Measurements from ENCODE around the gene LRMDA.

LRMDA gene

DNA sequence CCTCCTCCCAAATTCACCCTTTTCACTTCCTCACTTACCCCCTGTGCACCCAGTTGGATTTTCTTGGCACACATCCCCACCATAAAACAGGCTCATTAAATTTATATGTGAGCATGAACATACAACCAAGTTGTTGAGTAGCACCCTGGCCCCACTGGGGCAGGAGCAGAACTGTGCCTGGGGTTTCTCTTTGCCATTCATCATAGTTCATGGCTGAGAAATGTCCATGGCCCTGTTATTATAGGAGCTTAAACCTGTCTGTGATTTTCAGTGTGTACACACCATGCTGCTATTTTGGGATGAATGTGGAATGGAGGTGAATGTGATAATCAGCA, 618.8 kb downstream of the LRMDA start:
- no peaks in the 10 kb centered on the region for H3K79me2 ChIP-seq (ENCODE audit: insufficient read depth, low read depth)
- no peak overlapping the region for H3K4me3 ChIP-seq (IDR thresholded peaks at IDR 0.05; ENCODE audit: insufficient read depth, low read depth, low read length)
- no peak overlapping the region for H3K4me2 ChIP-seq
- no peak overlapping the region for H3K27ac ChIP-seq
- no peak overlapping the region for H2AFZ ChIP-seq (ENCODE audit: low read depth)
- no peaks in the 10 kb centered on the region for H3K36me3 ChIP-seq (ENCODE audit: insufficient read depth)
- no peaks in the 10 kb centered on the region for H3K4me1 ChIP-seq (ENCODE audit: low read depth, poor library complexity, severe bottlenecking)
- no peak overlapping the region for H3K9ac ChIP-seq
- TF ChIP-seq CTCF (conservative IDR thresholded peaks at IDR 0.05; ENCODE audit: low read depth, low read length): no peak
- H4K20me1 ChIP-seq (ENCODE audit: insufficient read depth): no peaks in the 10 kb centered on the region
- no peaks in the 10 kb centered on the region for H3K27me3 ChIP-seq (ENCODE audit: insufficient read depth, low read depth)

DNA sequence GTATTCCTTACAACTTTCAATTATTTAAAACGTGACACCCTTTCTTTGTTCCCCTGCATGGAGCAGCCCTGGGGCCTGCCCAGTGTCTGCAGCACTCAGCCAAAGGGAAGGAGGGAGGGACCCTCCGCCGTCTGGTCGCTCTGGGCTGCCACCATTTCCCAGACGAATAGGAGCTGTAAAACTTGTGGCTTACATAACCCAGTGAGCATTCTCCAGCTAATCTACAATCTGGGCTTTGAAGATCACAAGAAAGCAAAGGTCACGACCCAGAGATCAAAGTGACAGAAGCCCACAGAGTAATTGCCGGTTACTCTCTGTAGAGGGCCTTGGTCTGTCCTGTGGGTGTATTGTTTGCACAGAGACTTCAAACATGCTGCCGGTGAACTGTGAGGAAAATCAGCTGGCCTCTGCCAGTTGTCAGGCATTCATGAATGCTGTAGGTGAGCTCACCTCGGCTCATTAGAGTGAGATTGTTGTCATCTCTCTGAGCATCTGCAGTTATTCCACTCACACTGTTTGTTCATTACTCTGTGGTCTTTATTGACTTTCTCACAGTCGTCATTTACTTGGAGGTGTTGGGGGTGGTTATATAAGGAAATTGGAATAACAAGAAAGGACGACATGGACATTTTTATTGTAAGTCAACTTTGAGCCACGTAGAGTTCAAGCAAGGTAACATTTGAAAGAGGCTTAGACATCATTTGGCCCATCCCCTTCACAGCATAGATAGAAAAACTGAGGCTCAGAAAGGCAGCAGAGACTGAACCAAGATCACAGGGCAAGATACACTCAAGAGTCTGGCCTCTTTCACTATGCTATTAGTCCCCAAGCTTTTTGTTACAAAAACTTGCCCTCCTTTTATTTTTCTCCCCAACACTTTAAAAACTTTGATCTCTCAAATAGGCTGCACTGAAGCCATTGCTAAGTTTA, 619.8 kb downstream of the LRMDA start:
- TF ChIP-seq CTCF (conservative IDR thresholded peaks at IDR 0.05; ENCODE audit: low read depth, low read length): no peak
- H3K9ac ChIP-seq: no peak overlapping the region
- H3K4me3 ChIP-seq (IDR thresholded peaks at IDR 0.05; ENCODE audit: insufficient read depth, low read depth, low read length): no peak overlapping the region
- no peaks in the 10 kb centered on the region for H3K27me3 ChIP-seq (ENCODE audit: insufficient read depth, low read depth)
- H4K20me1 ChIP-seq (ENCODE audit: insufficient read depth): no peaks in the 10 kb centered on the region
- H3K79me2 ChIP-seq (ENCODE audit: insufficient read depth, low read depth): no peaks in the 10 kb centered on the region
- H3K36me3 ChIP-seq (ENCODE audit: insufficient read depth): no peaks in the 10 kb centered on the region
- no peaks in the 10 kb centered on the region for H3K4me1 ChIP-seq (ENCODE audit: low read depth, poor library complexity, severe bottlenecking)
- no peak overlapping the region for H2AFZ ChIP-seq (ENCODE audit: low read depth)
- no peak overlapping the region for H3K27ac ChIP-seq
- no peak overlapping the region for H3K4me2 ChIP-seq

DNA sequence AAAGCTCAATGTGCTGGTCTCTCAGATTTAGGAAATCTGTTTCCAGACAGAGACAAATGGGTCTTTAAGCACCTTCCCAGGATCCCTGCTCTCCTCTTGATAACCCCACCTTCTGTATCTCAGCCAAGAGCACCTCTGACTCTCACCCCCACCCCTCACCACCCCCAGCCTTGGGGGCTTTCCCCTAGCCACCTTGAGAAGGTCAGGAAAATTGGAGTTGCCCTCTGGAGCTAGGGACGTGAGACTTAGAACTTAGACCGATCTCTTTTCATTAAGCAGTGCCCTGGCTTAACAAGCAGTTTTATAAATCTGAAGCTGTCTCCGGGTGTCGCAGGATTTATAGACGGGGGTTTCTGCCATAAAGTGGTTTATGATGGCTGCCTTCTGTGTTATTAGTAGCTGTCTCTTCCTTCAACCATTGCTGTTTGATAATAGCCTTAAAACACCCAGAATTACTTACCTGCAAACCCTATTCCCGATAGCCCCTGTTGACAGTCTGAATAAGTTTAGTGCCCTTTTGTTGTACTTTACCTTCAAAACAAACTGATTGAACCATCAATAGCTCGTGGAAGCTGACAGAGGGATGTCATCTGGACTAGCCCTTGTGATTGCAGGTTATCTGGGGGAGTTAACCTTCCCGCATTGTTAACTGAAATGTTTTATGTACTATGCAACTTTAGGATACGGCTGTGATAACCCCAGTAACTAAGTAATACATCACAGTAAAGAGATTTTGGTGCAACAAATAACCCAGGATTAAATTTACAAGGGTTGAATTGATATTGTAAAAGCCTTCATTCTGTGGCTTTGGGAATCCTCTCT, 621.5 kb downstream of the LRMDA start:
- Histone ChIP-seq H3K27ac (no peak overlapping the region), H3K4me2 (no peak overlapping the region), H3K79me2 (ENCODE audit: insufficient read depth, low read depth) (no peaks in the 10 kb centered on the region), H3K9ac (no peak overlapping the region), H3K4me3 (IDR thresholded peaks at IDR 0.05; ENCODE audit: insufficient read depth, low read depth, low read length) (no peak overlapping the region), H3K36me3 (ENCODE audit: insufficient read depth) (no peaks in the 10 kb centered on the region), H4K20me1 (ENCODE audit: insufficient read depth) (no peaks in the 10 kb centered on the region), H3K4me1 (ENCODE audit: low read depth, poor library complexity, severe bottlenecking) (no peaks in the 10 kb centered on the region), H2AFZ (ENCODE audit: low read depth) (no peak overlapping the region), H3K27me3 (ENCODE audit: insufficient read depth, low read depth) (no peaks in the 10 kb centered on the region)
- no peak for TF ChIP-seq CTCF (conservative IDR thresholded peaks at IDR 0.05; ENCODE audit: low read depth, low read length)

DNA sequence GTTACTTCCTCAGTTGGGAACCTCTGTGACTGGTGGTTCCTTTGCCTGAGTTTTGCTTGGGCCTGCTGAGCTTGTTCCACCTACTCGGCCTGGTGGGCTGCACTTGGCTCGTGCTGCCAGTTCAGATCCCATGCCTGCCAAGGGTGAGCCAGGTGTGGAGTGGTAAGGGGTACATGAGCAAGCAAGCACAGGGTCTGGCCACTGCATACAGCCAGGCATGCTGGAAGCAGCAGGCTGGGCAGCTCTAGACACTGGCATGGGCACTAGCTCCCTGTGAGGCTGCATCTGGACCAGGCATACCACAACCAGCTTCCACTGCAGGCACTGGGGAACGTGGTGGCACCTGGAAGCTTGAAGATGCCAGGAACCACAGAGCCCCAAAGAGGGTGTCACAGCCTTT, 624.0 kb downstream of the LRMDA start:
- Histone ChIP-seq H3K27me3 (ENCODE audit: insufficient read depth, low read depth) (no peaks in the 10 kb centered on the region), H3K4me1 (ENCODE audit: low read depth, poor library complexity, severe bottlenecking) (no peaks in the 10 kb centered on the region), H3K4me3 (IDR thresholded peaks at IDR 0.05; ENCODE audit: insufficient read depth, low read depth, low read length) (no peak overlapping the region), H2AFZ (ENCODE audit: low read depth) (no peak overlapping the region), H4K20me1 (ENCODE audit: insufficient read depth) (no peaks in the 10 kb centered on the region), H3K4me2 (no peak overlapping the region), H3K79me2 (ENCODE audit: insufficient read depth, low read depth) (no peaks in the 10 kb centered on the region), H3K36me3 (ENCODE audit: insufficient read depth) (no peaks in the 10 kb centered on the region), H3K27ac (no peak overlapping the region), H3K9ac (no peak overlapping the region)
- no peak for TF ChIP-seq CTCF (conservative IDR thresholded peaks at IDR 0.05; ENCODE audit: low read depth, low read length)
